ENCODE measurements around the gene BICC1. TPM values are rescaled to one million over a fixed set of nuclear protein-coding genes. Genes with fewer than 3 reads are reported as not detected.

Gene BICC1
- total and polyA plus RNA-seq, 2 donors (not counting 1 experiment from before 2014, with no cell fraction given), result not detected

- DNase-seq, result no peak
- Histone ChIP-seq H2AFZ (ENCODE audit: insufficient read depth, low read depth, low read length, poor library complexity, severe bottlenecking) (no peak overlapping the region), H3K79me2 (ENCODE audit: control insufficient read depth, insufficient read depth, low read length) (no peaks in the 10 kb centered on the region), H3K9ac (ENCODE audit: low read length) (no peak overlapping the region), H3K4me1 (ENCODE audit: control insufficient read depth in 2 of 2, insufficient read depth in 2 of 2, low read length in 2 of 2) (peaks cover 8 to 10% of the 10 kb centered on the region in 2 donors), H3K4me2 (replicated peaks; ENCODE audit: low read depth, low read length, poor library complexity, severe bottlenecking) (no peak overlapping the region), H3K9me3 (ENCODE audit: control extremely low read depth in 1 of 3, control insufficient read depth in 2 of 3, insufficient read depth in 1 of 3, low read length in 2 of 3) (no peaks in the 10 kb centered on the region), H3K27ac (ENCODE audit: low read length in 2 of 2) (no peak overlapping the region), H4K20me1 (ENCODE audit: control insufficient read depth, insufficient read depth, low read length, poor library complexity, severe bottlenecking) (no peaks in the 10 kb centered on the region), H3K36me3 (replicated peaks in 1 of 2; ENCODE audit: control extremely low read depth in 1 of 2, control insufficient read depth in 1 of 2, extremely low read depth in 1 of 2, insufficient read depth in 2 of 2, low read length in 1 of 2) (no peaks in the 10 kb centered on the region), H3K4me3 (ENCODE audit: control extremely low read depth in 1 of 5, extremely low read depth in 1 of 5, insufficient read depth in 1 of 5, low read depth in 2 of 5, low read length in 4 of 5) (no peak overlapping the region), H3K27me3 (replicated peaks in 1 of 4; ENCODE audit: control extremely low read depth in 1 of 4, control insufficient read depth in 3 of 4, insufficient read depth in 4 of 4, low read length in 3 of 4) (peaks cover 0 to 21% (median 13%) of the 10 kb centered on the region in 4 experiments)
- Mint-ChIP-seq H3K4me1 (peaks cover 9% of the 10 kb centered on the region), H3K27me3 (peaks cover 34% of the 10 kb centered on the region), H3K27ac (no peak overlapping the region), H3K4me3 (no peak overlapping the region), H3K9me3 (ENCODE audit: insufficient read depth) (no peaks in the 10 kb centered on the region)
- TF ChIP-seq EZH2 (IDR thresholded peaks at IDR 0.05; ENCODE audit: borderline replicate concordance, insufficient read depth, low read depth, low read length, poor library complexity, severe bottlenecking) (no peak), CTCF (IDR thresholded peaks at IDR 0.05) (no peak)
- intact Hi-C loops (cut with micrococcal nuclease), result no loop called here
- no peak for ATAC-seq (ENCODE audit: low read depth)
- 86% methylated on average over 3 of the region's 4 CpGs for WGBS (ENCODE audit: insufficient coverage)
- ChIA-PET POLR2A (no interaction called here), CTCF (interaction anchor here (1.1 kb wide), 1 partner anchor 13 kb away, joined by 4 read pairs; no protein-coding TSS in a partner anchor)
Measured at GRCh38 chr10:58517491-58518355, 5.1 kb downstream of the BICC1 start.

GRCh38 chr10:58518775-58519174, 6.1 kb downstream of the BICC1 start:
- Histone ChIP-seq H3K27me3 (replicated peaks in 1 of 4; ENCODE audit: control extremely low read depth in 1 of 4, control insufficient read depth in 3 of 4, insufficient read depth in 4 of 4, low read length in 3 of 4) (peaks cover 0 to 14% (median 11%) of the 10 kb centered on the region in 4 experiments), H3K27ac (ENCODE audit: low read length in 2 of 2) (no peak overlapping the region), H3K9me3 (ENCODE audit: control extremely low read depth in 1 of 3, control insufficient read depth in 2 of 3, insufficient read depth in 1 of 3, low read length in 2 of 3) (no peaks in the 10 kb centered on the region), H4K20me1 (ENCODE audit: control insufficient read depth, insufficient read depth, low read length, poor library complexity, severe bottlenecking) (no peaks in the 10 kb centered on the region), H3K4me3 (ENCODE audit: control extremely low read depth in 1 of 5, extremely low read depth in 1 of 5, insufficient read depth in 1 of 5, low read depth in 2 of 5, low read length in 4 of 5) (no peak overlapping the region), H2AFZ (ENCODE audit: insufficient read depth, low read depth, low read length, poor library complexity, severe bottlenecking) (no peak overlapping the region), H3K36me3 (replicated peaks in 1 of 2; ENCODE audit: control extremely low read depth in 1 of 2, control insufficient read depth in 1 of 2, extremely low read depth in 1 of 2, insufficient read depth in 2 of 2, low read length in 1 of 2) (no peaks in the 10 kb centered on the region), H3K4me1 (ENCODE audit: control insufficient read depth in 2 of 2, insufficient read depth in 2 of 2, low read length in 2 of 2) (peaks cover 0 to 2% of the 10 kb centered on the region in 2 donors), H3K79me2 (ENCODE audit: control insufficient read depth, insufficient read depth, low read length) (no peaks in the 10 kb centered on the region), H3K4me2 (replicated peaks; ENCODE audit: low read depth, low read length, poor library complexity, severe bottlenecking) (no peak overlapping the region), H3K9ac (ENCODE audit: low read length) (no peak overlapping the region)
- Mint-ChIP-seq H3K27ac (no peak overlapping the region), H3K9me3 (ENCODE audit: insufficient read depth) (no peaks in the 10 kb centered on the region), H3K27me3 (peaks cover 32% of the 10 kb centered on the region), H3K4me1 (peaks cover 6% of the 10 kb centered on the region), H3K4me3 (no peak overlapping the region)
- TF ChIP-seq EZH2 (IDR thresholded peaks at IDR 0.05; ENCODE audit: borderline replicate concordance, insufficient read depth, low read depth, low read length, poor library complexity, severe bottlenecking), result no peak
- no peak for TF ChIP-seq CTCF (IDR thresholded peaks at IDR 0.05)
- no peak for DNase-seq
- intact Hi-C loops (cut with micrococcal nuclease), result no loop called here
- 100% methylated on average over 2 of the region's 6 CpGs for WGBS (ENCODE audit: insufficient coverage)
- ChIA-PET POLR2A (no interaction called here), CTCF (interaction anchor here (1.3 kb wide), 1 partner anchor 9 kb away, joined by 4 read pairs; no protein-coding TSS in a partner anchor)
- no peak for ATAC-seq (ENCODE audit: low read depth)

Data from B cell (primary cell).